ENCODE measurements around the gene CDSN.
A peak's percentile ranks its signal among the peaks of the same experiment; 100 is the strongest.

The CDSN gene

GRCh38 chr6:31157513-31158139, 37.4 kb upstream of the CDSN start, which contains the start of gene CCHCR1:
Gene CCHCR1 (minus strand): TSS chr6:31157802. CDS start chr6:31157600, 202 bp downstream.
- ATAC-seq = peak; percentile 52
- no peak for TF ChIP-seq POU6F1 (CRISPR knock-in tag; IDR thresholded peaks at IDR 0.05; ENCODE audit: borderline replicate concordance, low read depth)
- TF ChIP-seq ESRRG (CRISPR knock-in tag; IDR thresholded peaks at IDR 0.05) = no peak
- TF ChIP-seq TSHZ2 (CRISPR knock-in tag; IDR thresholded peaks at IDR 0.05) = no peak
- no peak for TF ChIP-seq ZFP3 (CRISPR knock-in tag; IDR thresholded peaks at IDR 0.05)
- TF ChIP-seq ZNF8 (CRISPR knock-in tag; IDR thresholded peaks at IDR 0.05) = no peak
- TF ChIP-seq CREB5 (CRISPR knock-in tag; IDR thresholded peaks at IDR 0.05; ENCODE audit: low read depth) = no peak
- TF ChIP-seq TOX (CRISPR knock-in tag; IDR thresholded peaks at IDR 0.05; ENCODE audit: borderline replicate concordance) = no peak
- TF ChIP-seq SNAI2 (CRISPR knock-in tag; IDR thresholded peaks at IDR 0.05) = no peak
- TF ChIP-seq RARB (CRISPR knock-in tag; IDR thresholded peaks at IDR 0.05) = no peak
- no peak for TF ChIP-seq ZNF565 (CRISPR knock-in tag; conservative IDR thresholded peaks at IDR 0.05; ENCODE audit: low read depth)
- no peak for TF ChIP-seq ZFP30 (CRISPR knock-in tag; IDR thresholded peaks at IDR 0.05)

GRCh38 chr6:31156641-31157040, 36.4 kb upstream of the CDSN start:
- TF ChIP-seq GLIS3 (CRISPR knock-in tag; IDR thresholded peaks at IDR 0.05) (no peak), BACH2 (CRISPR knock-in tag; IDR thresholded peaks at IDR 0.05; ENCODE audit: borderline replicate concordance) (no peak)
- ATAC-seq = no peak

- no peak for ATAC-seq
- no peak for TF ChIP-seq ESRRG (CRISPR knock-in tag; IDR thresholded peaks at IDR 0.05)
- no peak for TF ChIP-seq ZFP30 (CRISPR knock-in tag; IDR thresholded peaks at IDR 0.05)
- TF ChIP-seq GLIS3 (CRISPR knock-in tag; IDR thresholded peaks at IDR 0.05) = no peak
- no peak for TF ChIP-seq PPARA (CRISPR knock-in tag; IDR thresholded peaks at IDR 0.05; ENCODE audit: borderline replicate concordance)
Measured at GRCh38 chr6:31154436-31154835, 34.2 kb upstream of the CDSN start.

GRCh38 chr6:31152781-31153180, 32.5 kb upstream of the CDSN start:
- no peak for ATAC-seq
- TF ChIP-seq OSR1 (CRISPR knock-in tag; IDR thresholded peaks at IDR 0.05) (no peak), ZNF565 (CRISPR knock-in tag; conservative IDR thresholded peaks at IDR 0.05; ENCODE audit: low read depth) (no peak), BACH2 (CRISPR knock-in tag; IDR thresholded peaks at IDR 0.05; ENCODE audit: borderline replicate concordance) (no peak), POU6F1 (CRISPR knock-in tag; IDR thresholded peaks at IDR 0.05; ENCODE audit: borderline replicate concordance, low read depth) (no peak), TCF4 (CRISPR knock-in tag; IDR thresholded peaks at IDR 0.05; ENCODE audit: borderline replicate concordance) (no peak), TOX (CRISPR knock-in tag; IDR thresholded peaks at IDR 0.05; ENCODE audit: borderline replicate concordance) (no peak), CREB5 (CRISPR knock-in tag; IDR thresholded peaks at IDR 0.05; ENCODE audit: low read depth) (no peak), ARNTL (CRISPR knock-in tag; IDR thresholded peaks at IDR 0.05; ENCODE audit: borderline replicate concordance, low read depth) (no peak), CSDC2 (CRISPR knock-in tag; IDR thresholded peaks at IDR 0.05) (no peak), ZNF70 (CRISPR knock-in tag; IDR thresholded peaks at IDR 0.05) (no peak), SNAI2 (CRISPR knock-in tag; IDR thresholded peaks at IDR 0.05) (no peak), ZFP3 (CRISPR knock-in tag; IDR thresholded peaks at IDR 0.05) (no peak), CSRNP3 (CRISPR knock-in tag; IDR thresholded peaks at IDR 0.05) (no peak), TSHZ2 (CRISPR knock-in tag; IDR thresholded peaks at IDR 0.05) (no peak), GLIS3 (CRISPR knock-in tag; IDR thresholded peaks at IDR 0.05) (no peak)
